Measurements from ENCODE around the gene BRPF1. TPM values are rescaled to one million over a fixed set of nuclear protein-coding genes. Genes with fewer than 3 reads are reported as not detected.

BRPF1 gene
- total RNA-seq, 4 donors from 2014 or later = 9.4 to 18.7 (median 14.9) TPM

DNA sequence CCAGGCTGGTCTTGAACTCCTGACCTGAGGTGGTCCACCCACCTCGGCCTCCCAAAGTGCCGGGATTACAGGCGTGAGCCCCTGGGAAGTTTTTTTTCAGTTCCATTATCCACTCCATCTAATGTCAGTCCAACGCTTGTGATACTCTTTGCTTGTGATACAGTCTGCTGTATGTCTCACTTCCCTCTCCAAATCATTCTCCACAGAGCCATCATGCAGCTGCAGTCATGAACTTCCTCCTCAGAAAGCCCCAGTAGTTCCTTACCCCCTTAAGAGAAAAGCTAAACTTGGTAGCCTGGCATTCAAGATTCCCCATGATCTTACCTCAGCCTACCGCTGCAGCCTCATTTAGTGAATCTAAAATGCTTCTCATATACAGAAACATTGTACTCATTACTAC, 63.7 kb downstream of the BRPF1 start:
- intact Hi-C loops (cut with DNase I; ENCODE audit: low total_unique reads) (no loop called here), in situ Hi-C loops (cut with MboI; ENCODE audit: low pct_ligation_motif_present in 1 of 4, low pct_unique_long_range_greater_than_20kb in 1 of 4, low sequenced_read_pairs in 3 of 4) (no loop called here)
- 63 to 66% methylated on average over 2 to 5 of the region's 5 CpGs for WGBS, 2 donors (ENCODE audit: low coverage in 1 of 2)
- Histone ChIP-seq H3K4me3 (no peak overlapping the region), H3K9me3 (no peaks in the 10 kb centered on the region), H3K4me1 (peaks cover 16 to 42% (median 26%) of the 10 kb centered on the region in 4 donors), H3K27ac (no peak overlapping the region), H3K27me3 (no peaks in the 10 kb centered on the region), H3K36me3 (peaks cover 0 to 27% (median 12%) of the 10 kb centered on the region in 4 donors)
- no peak for DNase-seq
- TF ChIP-seq, protein P1, sequence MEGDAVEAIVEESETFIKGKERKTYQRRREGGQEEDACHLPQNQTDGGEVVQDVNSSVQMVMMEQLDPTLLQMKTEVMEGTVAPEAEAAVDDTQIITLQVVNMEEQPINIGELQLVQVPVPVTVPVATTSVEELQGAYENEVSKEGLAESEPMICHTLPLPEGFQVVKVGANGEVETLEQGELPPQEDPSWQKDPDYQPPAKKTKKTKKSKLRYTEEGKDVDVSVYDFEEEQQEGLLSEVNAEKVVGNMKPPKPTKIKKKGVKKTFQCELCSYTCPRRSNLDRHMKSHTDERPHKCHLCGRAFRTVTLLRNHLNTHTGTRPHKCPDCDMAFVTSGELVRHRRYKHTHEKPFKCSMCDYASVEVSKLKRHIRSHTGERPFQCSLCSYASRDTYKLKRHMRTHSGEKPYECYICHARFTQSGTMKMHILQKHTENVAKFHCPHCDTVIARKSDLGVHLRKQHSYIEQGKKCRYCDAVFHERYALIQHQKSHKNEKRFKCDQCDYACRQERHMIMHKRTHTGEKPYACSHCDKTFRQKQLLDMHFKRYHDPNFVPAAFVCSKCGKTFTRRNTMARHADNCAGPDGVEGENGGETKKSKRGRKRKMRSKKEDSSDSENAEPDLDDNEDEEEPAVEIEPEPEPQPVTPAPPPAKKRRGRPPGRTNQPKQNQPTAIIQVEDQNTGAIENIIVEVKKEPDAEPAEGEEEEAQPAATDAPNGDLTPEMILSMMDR (IDR thresholded peaks at IDR 0.05) = no peak
- no peak for TF ChIP-seq POLR2A (IDR thresholded peaks at IDR 0.05)
- TF ChIP-seq EP300 (IDR thresholded peaks at IDR 0.05; ENCODE audit: low read depth) = no peak
- no peak for TF ChIP-seq POLR2AphosphoS5 (IDR thresholded peaks at IDR 0.05)

- H3K27ac ChIP-seq = no peak overlapping the region
- no peak for TF ChIP-seq POLR2AphosphoS5 (IDR thresholded peaks at IDR 0.05)
- TF ChIP-seq, protein P1 (IDR thresholded peaks at IDR 0.05) = no peak
- TF ChIP-seq EP300 (IDR thresholded peaks at IDR 0.05; ENCODE audit: low read depth) = no peak
- no peak for TF ChIP-seq POLR2A (IDR thresholded peaks at IDR 0.05)
- H3K9me3 ChIP-seq = no peaks in the 10 kb centered on the region
- peaks cover 10 to 27% (median 17%) of the 10 kb centered on the region in 4 donors for H3K4me1 ChIP-seq
- in situ Hi-C loops (cut with MboI; ENCODE audit: low pct_ligation_motif_present in 1 of 4, low pct_unique_long_range_greater_than_20kb in 1 of 4, low sequenced_read_pairs in 3 of 4) = no loop called here
- intact Hi-C loops (cut with DNase I; ENCODE audit: low total_unique reads) = no loop called here
- no peak overlapping the region for H3K4me3 ChIP-seq
- H3K36me3 ChIP-seq = peaks cover 0 to 44% (median 24%) of the 10 kb centered on the region in 4 donors
- DNase-seq = no peak
- no peaks in the 10 kb centered on the region for H3K27me3 ChIP-seq
- 93 to 100% methylated on average over 2 to 12 of the region's 12 CpGs for WGBS, 2 donors (ENCODE audit: low coverage in 1 of 2)
Measured at GRCh38 chr3:9797196-9797945, 65.8 kb downstream of the BRPF1 start.

Other genes with a start within 250 kb of the BRPF1 start
- under 1 TPM in 2 of 4 donors, not detected in 2; 0.14 to 0.32 TPM for gene LHFPL4, start 177.9 kb upstream of the BRPF1 start, total RNA-seq
- 10 to 100 TPM; 34.5 to 43.4 (median 40.4) TPM for gene MTMR14, start 82.2 kb upstream of the BRPF1 start, total RNA-seq
- gene CPNE9, start 27.9 kb upstream of the BRPF1 start, total RNA-seq = not detected
- 10 to 100 TPM; 27.8 to 69.5 (median 39.7) TPM for gene OGG1, start 18.2 kb downstream of the BRPF1 start, total RNA-seq
- 10 to 100 TPM in 3 of 4 donors, 1 to 10 TPM in 1; 5.6 to 45.0 (median 15.6) TPM for gene CAMK1, start 38.2 kb downstream of the BRPF1 start, total RNA-seq
- gene TADA3, start 60.7 kb downstream of the BRPF1 start, total RNA-seq = 100 to 1,000 TPM in 2 of 4 donors, 10 to 100 TPM in 2; 53.7 to 504 (median 92.0) TPM
- 100 to 1,000 TPM; 104 to 189 (median 143) TPM for gene ARPC4, start 61.3 kb downstream of the BRPF1 start, total RNA-seq
- 100 to 1,000 TPM in 2 of 4 donors, 10 to 100 TPM in 2; 47.4 to 352 (median 154) TPM for gene TTLL3, start 78.5 kb downstream of the BRPF1 start, total RNA-seq
- 10 to 100 TPM; 34.1 to 78.0 (median 43.9) TPM for gene RPUSD3, start 112.3 kb downstream of the BRPF1 start, total RNA-seq
- 10 to 100 TPM in 3 of 4 donors, under 1 TPM in 1; 1.00 to 50.5 (median 48.0) TPM for gene CIDEC, start 148.5 kb downstream of the BRPF1 start, total RNA-seq
- gene JAGN1, start 158.9 kb downstream of the BRPF1 start, total RNA-seq = 10 to 100 TPM in 3 of 4 donors, 1 to 10 TPM in 1; 5.8 to 73.0 (median 28.5) TPM
- gene IL17RE, start 171.1 kb downstream of the BRPF1 start, total RNA-seq = 100 to 1,000 TPM in 2 of 4 donors, 10 to 100 TPM in 2; 81.5 to 178 (median 108) TPM
- 10 to 100 TPM; 61.1 to 74.4 (median 67.1) TPM for gene IL17RC, start 185.4 kb downstream of the BRPF1 start, total RNA-seq
- gene CRELD1, start 202.1 kb downstream of the BRPF1 start, total RNA-seq = 10 to 100 TPM in 3 of 4 donors, 1 to 10 TPM in 1; 7.1 to 36.8 (median 18.9) TPM
- gene PRRT3, start 220.7 kb downstream of the BRPF1 start, total RNA-seq = 1 to 10 TPM in 3 of 4 donors, under 1 TPM in 1; 0.20 to 3.0 (median 1.6) TPM

All from transverse colon (tissue), 4 donors.